Middle frontal gyrus (tissue), 1 donor: Measurements from ENCODE around the gene CCNY.

Source experiments
- DNase-seq: peaks from one replicate; pipeline ENCODE4 v3.0.0-alpha.2; 2015; ENCODE audit warnings: low spot score; ENCODE audit errors: extremely low spot score

The CCNY gene

GRCh38 chr10:35379226-35380137 is 43.2 kb downstream of the CCNY start:
- no peak for DNase-seq

GRCh38 chr10:35382096-35382495 is 45.8 kb downstream of the CCNY start:
- no peak for DNase-seq

- no peak for DNase-seq
Observed at GRCh38 chr10:35384265-35384868, 48.1 kb downstream of the CCNY start.

- no peak for DNase-seq
Observed at GRCh38 chr10:35386594-35387174, 50.4 kb downstream of the CCNY start.

GRCh38 chr10:35387768-35388167 is 51.5 kb downstream of the CCNY start:
- DNase-seq: no peak

- no peak for DNase-seq
Observed at GRCh38 chr10:35388197-35388596, 51.9 kb downstream of the CCNY start.

GRCh38 chr10:35388682-35389081 is 52.4 kb downstream of the CCNY start:
- no peak for DNase-seq

GRCh38 chr10:35390161-35390840 is 54.0 kb downstream of the CCNY start:
- no peak for DNase-seq

GRCh38 chr10:35390843-35391152 is 54.5 kb downstream of the CCNY start:
- DNase-seq: no peak

GRCh38 chr10:35391153-35391953 is 55.0 kb downstream of the CCNY start:
- no peak for DNase-seq

GRCh38 chr10:35391954-35392262 is 55.6 kb downstream of the CCNY start:
- no peak for DNase-seq

- no peak for DNase-seq
Observed at GRCh38 chr10:35392482-35393228, 56.3 kb downstream of the CCNY start.

- DNase-seq: no peak
Observed at GRCh38 chr10:35394411-35394851, 58.1 kb downstream of the CCNY start.

- no peak for DNase-seq
Observed at GRCh38 chr10:35394934-35395333, 58.6 kb downstream of the CCNY start.

GRCh38 chr10:35396560-35397434 is 60.5 kb downstream of the CCNY start:
- DNase-seq: no peak

GRCh38 chr10:35397953-35398352 is 61.6 kb downstream of the CCNY start:
- no peak for DNase-seq

- DNase-seq: no peak
Observed at GRCh38 chr10:35398355-35398754, 62.0 kb downstream of the CCNY start.

GRCh38 chr10:35398908-35399307 is 62.6 kb downstream of the CCNY start:
- DNase-seq: no peak

GRCh38 chr10:35399414-35400009 is 63.2 kb downstream of the CCNY start:
- no peak for DNase-seq
